ENCODE measurements around the gene TGFB3. TPM values are rescaled to one million over a fixed set of nuclear protein-coding genes. Genes with fewer than 3 reads are reported as not detected.

The TGFB3 gene
- total and polyA plus RNA-seq, 9 of the 15 experiments (the other 6 are each of a cell fraction or from before 2014, with no cell fraction given), result 0.39 to 2.0 (median 1.0) TPM

DNA sequence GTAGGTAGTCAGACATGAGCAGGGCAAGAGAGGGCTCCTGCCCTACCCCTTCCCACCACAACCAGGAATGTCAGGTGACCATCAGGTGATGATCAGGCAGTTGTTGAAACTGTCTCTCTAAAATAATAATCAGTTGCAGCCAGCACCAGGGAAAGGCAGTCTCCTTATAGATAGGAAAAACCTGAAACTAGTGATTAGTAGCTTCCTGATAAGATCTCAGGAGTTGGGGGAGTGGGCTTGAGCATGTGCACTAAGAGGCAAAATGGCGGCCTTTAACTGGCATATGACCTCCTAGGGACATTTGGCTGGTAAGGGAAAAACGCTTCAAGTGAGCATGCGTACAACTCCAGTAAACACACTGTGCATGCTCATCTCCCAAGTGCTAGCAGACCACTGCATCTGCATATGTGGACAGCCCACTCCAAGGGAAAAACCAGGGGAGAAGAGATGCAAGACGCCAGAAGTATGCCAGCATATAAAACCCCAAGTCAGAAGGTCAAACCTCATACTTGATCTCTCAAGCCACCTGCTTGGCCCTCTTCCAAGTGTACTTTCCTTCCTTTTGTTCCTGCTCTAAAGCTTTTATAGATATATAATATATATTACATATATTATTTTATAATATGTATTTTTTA lies 37.1 kb downstream of the TGFB3 start (continued):
- TF ChIP-seq NRF1 (conservative IDR thresholded peaks at IDR 0.05 in 1 of 2, IDR thresholded peaks at IDR 0.05 in 1 of 2) (peak; percentile 65 to 73), NR4A1 (CRISPR knock-in tag; IDR thresholded peaks at IDR 0.05) (no peak), NR4A1 (tag; IDR thresholded peaks at IDR 0.05) (no peak), DPF2 (IDR thresholded peaks at IDR 0.05) (0 out of 2 replicates have a peak, but pooled peaks have one; percentile 15), TBP (optimal IDR thresholded peaks at IDR 0.05; ENCODE audit: low read depth, low read length) (no peak), ZFP1 (CRISPR knock-in tag; IDR thresholded peaks at IDR 0.05) (no peak), CBFA2T3 (IDR thresholded peaks at IDR 0.05) (peak; percentile 65), ZNF143 (CRISPR knock-in tag; IDR thresholded peaks at IDR 0.05) (no peak), PTRF (tag; IDR thresholded peaks at IDR 0.05) (no peak), EWSR1 (IDR thresholded peaks at IDR 0.05; ENCODE audit: borderline replicate concordance, low read depth, partially characterized antibody) (no peak), ZNF77 (CRISPR knock-in tag; IDR thresholded peaks at IDR 0.05) (no peak), ZSCAN29 (IDR thresholded peaks at IDR 0.05) (no peak), MCM2 (IDR thresholded peaks at IDR 0.05; ENCODE audit: low read depth) (no peak), TAL1 (IDR thresholded peaks at IDR 0.05) (peak; percentile 58), NCOR1 (IDR thresholded peaks at IDR 0.05) (no peak), GATAD2B (IDR thresholded peaks at IDR 0.05; ENCODE audit: borderline replicate concordance) (no peak), RCOR1 (IDR thresholded peaks at IDR 0.05; ENCODE audit: borderline replicate concordance in 1 of 2, low read depth in 2 of 2, low read length in 2 of 2) (no peak), TCF3 (CRISPR knock-in tag; IDR thresholded peaks at IDR 0.05) (peak; percentile 32; the same call in 1 of the 2 replicates)
- TF ChIP-seq, protein P1, sequence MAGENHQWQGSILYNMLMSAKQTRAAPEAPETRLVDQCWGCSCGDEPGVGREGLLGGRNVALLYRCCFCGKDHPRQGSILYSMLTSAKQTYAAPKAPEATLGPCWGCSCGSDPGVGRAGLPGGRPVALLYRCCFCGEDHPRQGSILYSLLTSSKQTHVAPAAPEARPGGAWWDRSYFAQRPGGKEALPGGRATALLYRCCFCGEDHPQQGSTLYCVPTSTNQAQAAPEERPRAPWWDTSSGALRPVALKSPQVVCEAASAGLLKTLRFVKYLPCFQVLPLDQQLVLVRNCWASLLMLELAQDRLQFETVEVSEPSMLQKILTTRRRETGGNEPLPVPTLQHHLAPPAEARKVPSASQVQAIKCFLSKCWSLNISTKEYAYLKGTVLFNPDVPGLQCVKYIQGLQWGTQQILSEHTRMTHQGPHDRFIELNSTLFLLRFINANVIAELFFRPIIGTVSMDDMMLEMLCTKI (IDR thresholded peaks at IDR 0.05; ENCODE audit: partially characterized antibody), result no peak
- TF ChIP-seq, protein P2, sequence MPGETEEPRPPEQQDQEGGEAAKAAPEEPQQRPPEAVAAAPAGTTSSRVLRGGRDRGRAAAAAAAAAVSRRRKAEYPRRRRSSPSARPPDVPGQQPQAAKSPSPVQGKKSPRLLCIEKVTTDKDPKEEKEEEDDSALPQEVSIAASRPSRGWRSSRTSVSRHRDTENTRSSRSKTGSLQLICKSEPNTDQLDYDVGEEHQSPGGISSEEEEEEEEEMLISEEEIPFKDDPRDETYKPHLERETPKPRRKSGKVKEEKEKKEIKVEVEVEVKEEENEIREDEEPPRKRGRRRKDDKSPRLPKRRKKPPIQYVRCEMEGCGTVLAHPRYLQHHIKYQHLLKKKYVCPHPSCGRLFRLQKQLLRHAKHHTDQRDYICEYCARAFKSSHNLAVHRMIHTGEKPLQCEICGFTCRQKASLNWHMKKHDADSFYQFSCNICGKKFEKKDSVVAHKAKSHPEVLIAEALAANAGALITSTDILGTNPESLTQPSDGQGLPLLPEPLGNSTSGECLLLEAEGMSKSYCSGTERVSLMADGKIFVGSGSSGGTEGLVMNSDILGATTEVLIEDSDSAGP (CRISPR knock-in tag; IDR thresholded peaks at IDR 0.05), result no peak
- TF ChIP-seq, protein P3, sequence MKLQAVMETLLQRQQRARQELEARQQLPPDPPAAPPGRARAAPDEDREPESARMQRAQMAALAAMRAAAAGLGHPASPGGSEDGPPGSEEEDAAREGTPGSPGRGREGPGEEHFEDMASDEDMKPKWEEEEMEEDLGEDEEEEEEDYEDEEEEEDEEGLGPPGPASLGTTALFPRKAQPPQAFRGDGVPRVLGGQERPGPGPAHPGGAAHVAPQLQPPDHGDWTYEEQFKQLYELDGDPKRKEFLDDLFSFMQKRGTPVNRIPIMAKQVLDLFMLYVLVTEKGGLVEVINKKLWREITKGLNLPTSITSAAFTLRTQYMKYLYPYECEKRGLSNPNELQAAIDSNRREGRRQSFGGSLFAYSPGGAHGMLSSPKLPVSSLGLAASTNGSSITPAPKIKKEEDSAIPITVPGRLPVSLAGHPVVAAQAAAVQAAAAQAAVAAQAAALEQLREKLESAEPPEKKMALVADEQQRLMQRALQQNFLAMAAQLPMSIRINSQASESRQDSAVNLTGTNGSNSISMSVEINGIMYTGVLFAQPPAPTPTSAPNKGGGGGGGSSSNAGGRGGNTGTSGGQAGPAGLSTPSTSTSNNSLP (IDR thresholded peaks at IDR 0.05; ENCODE audit: borderline replicate concordance, low read depth, low read length), result no peak
- TF ChIP-seq, protein P4, sequence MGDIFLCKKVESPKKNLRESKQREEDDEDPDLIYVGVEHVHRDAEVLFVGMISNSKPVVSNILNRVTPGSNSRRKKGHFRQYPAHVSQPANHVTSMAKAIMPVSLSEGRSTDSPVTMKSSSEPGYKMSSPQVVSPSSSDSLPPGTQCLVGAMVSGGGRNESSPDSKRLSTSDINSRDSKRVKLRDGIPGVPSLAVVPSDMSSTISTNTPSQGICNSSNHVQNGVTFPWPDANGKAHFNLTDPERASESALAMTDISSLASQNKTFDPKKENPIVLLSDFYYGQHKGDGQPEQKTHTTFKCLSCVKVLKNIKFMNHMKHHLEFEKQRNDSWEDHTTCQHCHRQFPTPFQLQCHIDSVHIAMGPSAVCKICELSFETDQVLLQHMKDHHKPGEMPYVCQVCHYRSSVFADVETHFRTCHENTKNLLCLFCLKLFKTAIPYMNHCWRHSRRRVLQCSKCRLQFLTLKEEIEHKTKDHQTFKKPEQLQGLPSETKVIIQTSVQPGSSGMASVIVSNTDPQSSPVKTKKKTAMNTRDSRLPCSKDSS (IDR thresholded peaks at IDR 0.05; ENCODE audit: low read depth, partially characterized antibody), result no peak
- TF ChIP-seq, protein P5, sequence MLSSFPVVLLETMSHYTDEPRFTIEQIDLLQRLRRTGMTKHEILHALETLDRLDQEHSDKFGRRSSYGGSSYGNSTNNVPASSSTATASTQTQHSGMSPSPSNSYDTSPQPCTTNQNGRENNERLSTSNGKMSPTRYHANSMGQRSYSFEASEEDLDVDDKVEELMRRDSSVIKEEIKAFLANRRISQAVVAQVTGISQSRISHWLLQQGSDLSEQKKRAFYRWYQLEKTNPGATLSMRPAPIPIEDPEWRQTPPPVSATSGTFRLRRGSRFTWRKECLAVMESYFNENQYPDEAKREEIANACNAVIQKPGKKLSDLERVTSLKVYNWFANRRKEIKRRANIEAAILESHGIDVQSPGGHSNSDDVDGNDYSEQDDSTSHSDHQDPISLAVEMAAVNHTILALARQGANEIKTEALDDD (IDR thresholded peaks at IDR 0.05), result no peak

Data from K562 (cell line).